SU-DHL-6 (cell line): ENCODE measurements around the gene TMEM229B.

Experiments used
- H2AFZ ChIP-seq: fragments of 200-600 bp; sonication (generic); 2 replicates; pipeline ENCODE4 v1.6.1; 2014; ENCODE audit warnings: low read depth, mild to moderate bottlenecking, moderate library complexity, mixed read lengths, antibody characterized with exemption, low read length; ENCODE audit not compliant: severe bottlenecking
- H3F3A ChIP-seq: fragments of 200-600 bp; shearing (Covaris generic); 2 replicates; pipeline ENCODE4 v1.6.0; 2016; ENCODE audit warnings: antibody characterized with exemption, mild to moderate bottlenecking; ENCODE audit not compliant: insufficient read depth
- H3K27ac ChIP-seq: fragments of 200-600 bp; sonication (generic); 2 replicates; pipeline ENCODE4 v1.5.1; 2016; ENCODE audit warnings: low read depth, mild to moderate bottlenecking, low read length, moderate library complexity, mixed read lengths
- H3K27me3 ChIP-seq: fragments of 200-600 bp; sonication (generic), shearing (Covaris generic); 2 replicates; pipeline ENCODE4 v1.6.0; 2014; ENCODE audit warnings: mild to moderate bottlenecking, low read length
- H3K36me3 ChIP-seq: fragments of 200-600 bp; sonication (generic); 2 replicates; pipeline ENCODE4 v1.6.1; 2014; ENCODE audit warnings: mild to moderate bottlenecking, low read length, mixed read lengths
- H3K4me2 ChIP-seq: fragments of 300-600, 200-600 bp; shearing (Covaris generic), sonication (generic); 2 replicates; pipeline ENCODE4 v1.6.0; 2014; ENCODE audit warnings: low read length, low read depth, mild to moderate bottlenecking; ENCODE audit not compliant: poor library complexity, severe bottlenecking
- H3K4me3 ChIP-seq: fragments of 200-600 bp; sonication (generic); 2 replicates; pipeline ENCODE4 v1.5.1; 2014; ENCODE audit warnings: antibody characterized with exemption, low read length, mild to moderate bottlenecking, mixed read lengths; ENCODE audit not compliant: insufficient read depth, poor library complexity, severe bottlenecking
- H3K79me2 ChIP-seq: fragments of 200-600 bp; sonication (generic); 2 replicates; pipeline ENCODE4 v1.6.1; 2014; ENCODE audit warnings: mild to moderate bottlenecking, low read length, moderate library complexity; ENCODE audit not compliant: insufficient read depth
- H3K9ac ChIP-seq: fragments of 200-600 bp; sonication (generic); 2 replicates; pipeline ENCODE4 v1.7.0; 2014; ENCODE audit warnings: mild to moderate bottlenecking, low read length
- H3K9me2 ChIP-seq: fragments of 200-600 bp; sonication (generic); replicated peaks from 2 replicates; pipeline ENCODE4 v1.6.1; 2014; ENCODE audit warnings: low read length; ENCODE audit not compliant: insufficient read depth
- H3K9me3 ChIP-seq: fragments of 200-600 bp; sonication (generic); 2 replicates; pipeline ENCODE4 v1.6.1; 2014; ENCODE audit warnings: low read length, mixed read lengths; ENCODE audit not compliant: insufficient read depth
- H4K20me1 ChIP-seq: fragments of 200-600 bp; sonication (generic); 2 replicates; pipeline ENCODE4 v1.6.1; 2014; ENCODE audit warnings: low read depth, mild to moderate bottlenecking, antibody characterized with exemption, low read length, moderate library complexity, mixed read lengths
- EZH2phosphoT487 ChIP-seq: fragments of 200-600 bp; sonication (generic), shearing (Covaris generic); conservative IDR thresholded peaks from 2 replicates; pipeline ENCODE4 v1.6.1; 2018; ENCODE audit warnings: mild to moderate bottlenecking, antibody characterized with exemption, low read length, moderate library complexity, mixed read lengths
- TF ChIP-seq, protein P1 (sequence below): fragments of 200-600 bp; sonication (generic); IDR thresholded peaks from one replicate; pipeline ENCODE4 v1.5.1; 2017; ENCODE audit warnings: antibody characterized with exemption, mild to moderate bottlenecking, low read length, moderate library complexity; ENCODE audit not compliant: insufficient read depth, poor library complexity, severe bottlenecking

TMEM229B gene

DNA sequence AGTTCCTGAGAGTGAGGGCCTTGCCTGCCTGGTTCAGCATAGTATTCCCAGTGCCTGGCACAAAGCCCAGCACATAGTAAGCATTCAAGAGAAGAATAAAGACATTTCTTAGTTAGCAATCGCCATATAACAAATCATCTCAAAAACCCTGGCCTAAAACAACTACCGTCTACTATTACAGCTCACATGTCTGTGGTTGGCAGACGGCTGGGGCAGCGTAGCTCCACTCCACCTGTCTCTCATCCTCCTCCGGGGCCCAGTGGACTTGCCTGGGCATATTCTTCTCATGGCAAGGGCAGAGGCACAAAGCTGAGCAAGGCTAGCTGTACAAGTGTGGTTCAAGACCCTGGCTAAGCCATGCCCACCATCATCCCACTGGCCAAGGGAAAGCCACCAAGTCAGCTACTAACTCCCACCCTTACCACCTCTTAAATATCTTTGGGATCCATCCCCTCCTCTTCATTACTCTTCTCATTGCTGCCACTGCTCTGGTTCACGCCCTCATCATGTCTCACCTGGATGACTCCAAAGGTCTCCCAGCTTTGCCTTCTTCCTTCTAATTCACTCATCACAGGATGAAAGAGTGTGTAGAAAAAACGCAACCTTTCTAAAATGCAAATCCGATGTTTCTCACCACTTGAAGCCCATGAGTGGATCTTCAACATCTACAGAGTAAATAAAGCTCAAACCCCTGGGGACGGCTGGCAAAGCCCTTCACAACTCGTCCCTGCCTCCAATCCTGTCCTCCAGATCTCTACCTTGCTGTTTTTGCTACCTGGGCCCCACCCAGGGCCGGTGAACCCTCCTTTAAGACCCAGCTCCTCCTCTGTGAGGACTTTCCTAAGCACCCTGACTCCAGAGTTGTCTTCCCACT is 10.4 kb downstream of the TMEM229B start:
- no peak overlapping the region for H3K4me2 ChIP-seq
- no peak overlapping the region for H2AFZ ChIP-seq

GRCh38 chr14:67474366-67474765 is 14.2 kb downstream of the TMEM229B start:
- H3F3A ChIP-seq = no peaks in the 10 kb centered on the region
- H3K4me3 ChIP-seq = no peak overlapping the region
- no peaks in the 10 kb centered on the region for H3K79me2 ChIP-seq

More for the DNA sequence above, 10.4 kb downstream of the TMEM229B start:
- Histone ChIP-seq H3K9ac (no peak overlapping the region), H3K79me2 (no peaks in the 10 kb centered on the region), H3K27ac (no peak overlapping the region), H3K4me3 (no peak overlapping the region), H3K36me3 (no peaks in the 10 kb centered on the region), H4K20me1 (no peaks in the 10 kb centered on the region), H3F3A (no peaks in the 10 kb centered on the region), H3K9me2 (no peaks in the 10 kb centered on the region), H3K27me3 (no peaks in the 10 kb centered on the region), H3K9me3 (no peaks in the 10 kb centered on the region)
- TF ChIP-seq EZH2phosphoT487 = no peak
- TF ChIP-seq, protein P1, sequence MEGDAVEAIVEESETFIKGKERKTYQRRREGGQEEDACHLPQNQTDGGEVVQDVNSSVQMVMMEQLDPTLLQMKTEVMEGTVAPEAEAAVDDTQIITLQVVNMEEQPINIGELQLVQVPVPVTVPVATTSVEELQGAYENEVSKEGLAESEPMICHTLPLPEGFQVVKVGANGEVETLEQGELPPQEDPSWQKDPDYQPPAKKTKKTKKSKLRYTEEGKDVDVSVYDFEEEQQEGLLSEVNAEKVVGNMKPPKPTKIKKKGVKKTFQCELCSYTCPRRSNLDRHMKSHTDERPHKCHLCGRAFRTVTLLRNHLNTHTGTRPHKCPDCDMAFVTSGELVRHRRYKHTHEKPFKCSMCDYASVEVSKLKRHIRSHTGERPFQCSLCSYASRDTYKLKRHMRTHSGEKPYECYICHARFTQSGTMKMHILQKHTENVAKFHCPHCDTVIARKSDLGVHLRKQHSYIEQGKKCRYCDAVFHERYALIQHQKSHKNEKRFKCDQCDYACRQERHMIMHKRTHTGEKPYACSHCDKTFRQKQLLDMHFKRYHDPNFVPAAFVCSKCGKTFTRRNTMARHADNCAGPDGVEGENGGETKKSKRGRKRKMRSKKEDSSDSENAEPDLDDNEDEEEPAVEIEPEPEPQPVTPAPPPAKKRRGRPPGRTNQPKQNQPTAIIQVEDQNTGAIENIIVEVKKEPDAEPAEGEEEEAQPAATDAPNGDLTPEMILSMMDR = no peak

DNA sequence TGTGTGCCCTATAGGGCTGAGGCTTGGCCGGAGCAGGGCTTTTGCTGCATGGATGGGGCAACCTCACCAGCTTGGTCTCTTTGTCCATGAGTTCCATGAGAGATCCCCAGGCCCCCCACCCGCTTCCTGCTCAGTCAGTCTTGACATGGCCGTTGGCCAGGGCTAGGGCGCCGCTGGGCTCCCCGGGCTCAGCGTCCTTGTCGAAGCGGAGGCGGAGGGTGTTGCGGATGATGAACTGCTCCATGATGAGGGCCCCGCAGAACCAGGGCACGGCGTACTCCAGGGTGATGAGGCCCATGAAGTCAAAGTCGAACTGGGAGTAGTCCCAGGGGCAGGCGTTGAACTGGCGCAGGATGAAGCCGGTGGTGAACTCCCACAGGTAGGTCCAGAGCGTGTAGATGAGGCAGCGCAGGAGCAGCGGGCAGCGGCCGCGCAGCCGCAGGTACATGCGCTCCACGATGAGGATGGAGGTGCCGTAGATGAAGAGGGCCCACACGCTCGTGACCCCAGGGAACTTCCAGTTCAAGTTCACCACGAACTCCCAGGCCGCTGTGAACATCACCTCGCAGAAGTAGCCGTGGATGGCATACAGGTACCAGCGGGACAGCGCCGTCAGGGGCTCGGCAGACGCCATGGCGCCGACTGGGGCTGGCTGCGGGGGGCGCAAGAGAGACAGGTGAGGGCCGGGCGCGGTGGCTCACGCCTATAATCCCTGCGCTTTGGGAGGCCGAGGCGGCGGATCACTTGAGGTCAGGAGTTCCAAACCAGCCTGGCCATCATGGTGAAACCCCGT is 15.0 kb downstream of the TMEM229B start:
- TF ChIP-seq EZH2phosphoT487 = no peak
- TF ChIP-seq, protein P1 = no peak
- Histone ChIP-seq H3K27me3 (no peaks in the 10 kb centered on the region), H3K27ac (no peak overlapping the region), H3K9me3 (no peaks in the 10 kb centered on the region), H3K4me2 (no peak overlapping the region), H3K9me2 (no peaks in the 10 kb centered on the region), H3K4me3 (no peak overlapping the region), H2AFZ (no peak overlapping the region), H3K36me3 (no peaks in the 10 kb centered on the region), H3F3A (no peaks in the 10 kb centered on the region), H3K9ac (no peak overlapping the region), H4K20me1 (no peaks in the 10 kb centered on the region), H3K79me2 (no peaks in the 10 kb centered on the region)

More at GRCh38 chr14:67474366-67474765, 14.2 kb downstream of the TMEM229B start:
- no peak overlapping the region for H2AFZ ChIP-seq
- H3K27ac ChIP-seq = no peak overlapping the region
- H3K27me3 ChIP-seq = no peaks in the 10 kb centered on the region
- no peaks in the 10 kb centered on the region for H3K9me2 ChIP-seq
- H4K20me1 ChIP-seq = no peaks in the 10 kb centered on the region
- no peaks in the 10 kb centered on the region for H3K9me3 ChIP-seq
- H3K36me3 ChIP-seq = no peaks in the 10 kb centered on the region
- H3K9ac ChIP-seq = no peak overlapping the region
- TF ChIP-seq EZH2phosphoT487 = no peak
- TF ChIP-seq, protein P1 = no peak
- no peak overlapping the region for H3K4me2 ChIP-seq
